Activated CD8-positive, alpha-beta memory T cell treated with anti-CD3 and anti-CD28 coated beads, Interleukin-2, amount 50 U/mL, for 48 hours (primary cell): ENCODE data around the gene CDKN2B.
"Not testable (repeated sequence)": the region's sequence is repeated elsewhere in the genome, so short reads cannot be mapped to it uniquely, and the experiment has no call there.

Experiments used
- DNase-seq: peaks from one replicate; pipeline ENCODE4 v3.0.0-alpha.2; 2020

The CDKN2B gene, protein sequence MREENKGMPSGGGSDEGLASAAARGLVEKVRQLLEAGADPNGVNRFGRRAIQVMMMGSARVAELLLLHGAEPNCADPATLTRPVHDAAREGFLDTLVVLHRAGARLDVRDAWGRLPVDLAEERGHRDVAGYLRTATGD

DNA sequence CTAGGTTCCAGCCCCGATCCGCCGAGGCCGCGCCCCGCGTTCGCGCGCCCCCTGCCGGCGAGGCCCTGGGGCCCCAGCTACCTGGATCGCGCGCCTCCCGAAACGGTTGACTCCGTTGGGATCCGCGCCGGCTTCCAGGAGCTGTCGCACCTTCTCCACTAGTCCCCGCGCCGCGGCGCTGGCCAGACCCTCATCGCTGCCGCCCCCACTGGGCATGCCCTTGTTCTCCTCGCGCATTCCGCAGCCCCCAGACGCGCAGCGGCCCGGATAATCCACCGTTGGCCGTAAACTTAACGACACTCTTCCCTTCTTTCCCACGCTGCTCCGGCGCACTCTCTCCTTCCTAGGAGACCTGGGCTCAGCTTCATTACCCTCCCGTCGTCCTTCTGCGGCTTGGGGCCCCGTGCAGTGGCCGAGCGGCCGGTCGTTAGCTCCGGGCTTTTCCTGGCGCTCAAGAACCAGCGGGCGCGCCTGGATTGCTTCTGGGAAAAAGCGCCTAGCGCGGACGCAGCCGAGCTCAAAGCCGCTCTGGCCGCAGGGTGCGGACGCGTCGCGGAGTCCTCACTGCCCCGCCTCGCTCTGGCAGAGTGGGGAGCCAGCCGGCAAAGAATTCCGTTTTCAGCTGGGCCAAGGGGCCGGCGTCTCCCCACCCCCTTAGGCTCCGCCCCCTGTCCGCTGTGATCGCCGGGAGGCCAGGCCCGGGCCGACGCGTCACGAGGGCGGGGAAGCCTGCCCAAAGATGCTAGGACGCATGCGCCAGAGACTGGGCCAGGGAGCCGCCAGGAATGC lies at the start of gene CDKN2B:
Gene CDKN2B (minus strand): TSS at position 589 of the 789 bp plus-strand sequence. CDS start 352 bp downstream, at position 237.
- DNase-seq, result peak; percentile 91

DNA sequence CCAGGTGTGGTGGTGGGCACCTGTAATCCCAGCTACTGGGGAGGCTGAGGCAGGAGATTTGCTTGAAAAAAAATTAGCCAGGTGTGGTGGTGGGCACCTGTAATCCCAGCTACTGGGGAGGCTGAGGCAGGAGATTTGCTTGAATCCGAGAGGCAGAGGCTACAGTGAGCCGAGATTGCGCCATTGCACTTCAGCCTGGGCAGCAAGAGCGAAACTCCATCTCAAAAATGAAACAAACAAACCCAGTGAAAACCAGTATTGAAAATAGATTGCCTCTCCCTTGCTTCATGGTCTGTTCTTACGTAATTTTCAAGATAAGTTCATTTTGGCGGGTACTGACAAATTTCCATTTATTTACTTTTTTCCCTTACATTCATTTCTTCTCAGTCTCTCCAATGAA lies 48.9 kb upstream of the CDKN2B start:
- not testable (repeated sequence) for DNase-seq

DNA sequence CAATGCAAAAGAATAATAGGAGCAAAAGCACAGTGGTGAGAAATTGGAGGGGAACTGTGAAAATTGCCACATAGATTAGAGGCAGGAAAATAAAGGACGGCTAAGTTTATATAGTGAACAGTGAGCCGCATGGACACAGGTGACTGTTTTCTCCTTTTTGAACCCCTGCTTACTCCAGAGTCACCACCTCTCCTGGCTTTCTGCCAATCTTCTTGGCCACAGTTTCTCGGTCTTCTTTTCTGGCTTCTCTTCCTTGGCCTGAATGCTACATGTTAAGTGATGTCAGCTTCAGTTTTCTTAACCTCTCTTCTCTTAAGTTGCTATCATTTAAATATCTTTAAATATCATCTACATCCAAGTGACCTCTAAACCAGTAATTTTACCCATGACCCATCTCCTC lies 47.3 kb upstream of the CDKN2B start:
- no peak for DNase-seq

DNA sequence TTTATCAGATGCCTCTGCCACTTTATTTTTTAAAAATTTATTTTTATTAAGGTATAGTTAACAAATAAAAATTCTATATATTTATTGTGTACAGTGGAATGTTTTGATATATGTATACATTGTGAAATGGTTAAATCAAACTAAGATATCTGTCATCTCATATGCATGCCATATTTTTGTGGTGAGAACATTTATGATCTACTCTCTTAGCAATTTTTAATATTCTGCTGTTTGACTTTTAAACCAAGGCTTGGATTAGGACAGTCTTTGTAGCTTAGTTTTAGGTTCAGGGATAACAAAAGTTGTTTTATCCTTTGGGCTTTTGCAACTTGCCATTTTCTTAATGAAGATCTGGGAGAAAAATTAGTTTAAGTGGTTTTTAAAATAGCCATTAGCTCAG lies 46.0 kb upstream of the CDKN2B start:
- no peak for DNase-seq

DNA sequence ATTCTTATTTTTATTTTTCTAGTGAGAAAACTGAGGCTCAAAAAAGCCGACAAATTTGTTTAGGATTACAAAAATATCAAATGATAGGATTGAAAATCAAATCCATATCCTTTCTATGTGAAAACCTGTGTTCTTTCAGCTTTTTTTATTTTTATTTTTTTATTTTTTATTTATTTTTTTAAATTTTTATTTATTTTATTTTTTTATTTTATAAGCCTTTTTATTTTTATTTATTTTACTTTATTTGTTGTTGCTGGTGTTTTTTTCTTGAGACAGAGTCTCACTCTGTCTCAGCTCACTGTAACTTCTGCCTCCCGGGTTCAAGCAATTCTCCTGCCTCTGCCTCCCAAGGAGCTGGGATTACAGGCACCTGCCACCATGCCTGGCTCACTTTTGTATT lies 45.4 kb upstream of the CDKN2B start:
- no peak for DNase-seq

DNA sequence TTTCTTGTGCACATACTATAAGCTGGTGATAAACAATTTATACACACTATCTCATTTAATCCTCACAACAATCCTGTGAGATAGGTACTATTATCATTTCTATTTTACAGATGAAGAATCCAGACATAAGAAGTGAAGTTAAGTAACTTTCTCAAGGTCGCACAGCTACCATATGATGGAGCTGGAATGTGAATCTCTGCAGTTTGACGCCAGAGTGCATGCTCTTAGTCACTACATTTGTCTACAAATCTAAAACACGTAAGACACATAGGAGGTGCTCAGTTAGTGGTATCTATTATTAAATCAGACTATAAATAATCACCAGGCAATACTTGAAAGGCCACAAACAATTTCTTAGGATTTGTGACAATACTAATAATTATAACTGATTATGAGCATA lies 45.0 kb upstream of the CDKN2B start:
- DNase-seq, result no peak

DNA sequence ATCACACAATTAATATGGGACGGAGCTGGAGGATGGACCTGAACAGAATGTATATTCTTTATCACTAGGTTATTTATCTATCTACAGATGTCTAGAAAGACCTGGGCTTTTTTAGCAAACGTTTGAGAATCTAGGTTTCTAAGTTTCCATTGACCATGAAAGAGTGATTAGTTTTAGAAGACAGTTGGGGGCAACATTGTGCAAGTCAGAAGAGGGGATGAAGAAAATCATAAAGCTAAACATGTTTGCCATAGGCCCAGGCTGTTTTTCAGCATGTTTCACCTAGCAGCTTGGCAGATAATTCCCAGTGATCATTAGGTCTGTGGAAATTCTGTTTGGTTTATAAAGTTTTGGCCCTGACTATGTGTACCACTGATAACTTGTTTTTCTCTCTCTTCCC lies 44.1 kb upstream of the CDKN2B start:
- no peak for DNase-seq

DNA sequence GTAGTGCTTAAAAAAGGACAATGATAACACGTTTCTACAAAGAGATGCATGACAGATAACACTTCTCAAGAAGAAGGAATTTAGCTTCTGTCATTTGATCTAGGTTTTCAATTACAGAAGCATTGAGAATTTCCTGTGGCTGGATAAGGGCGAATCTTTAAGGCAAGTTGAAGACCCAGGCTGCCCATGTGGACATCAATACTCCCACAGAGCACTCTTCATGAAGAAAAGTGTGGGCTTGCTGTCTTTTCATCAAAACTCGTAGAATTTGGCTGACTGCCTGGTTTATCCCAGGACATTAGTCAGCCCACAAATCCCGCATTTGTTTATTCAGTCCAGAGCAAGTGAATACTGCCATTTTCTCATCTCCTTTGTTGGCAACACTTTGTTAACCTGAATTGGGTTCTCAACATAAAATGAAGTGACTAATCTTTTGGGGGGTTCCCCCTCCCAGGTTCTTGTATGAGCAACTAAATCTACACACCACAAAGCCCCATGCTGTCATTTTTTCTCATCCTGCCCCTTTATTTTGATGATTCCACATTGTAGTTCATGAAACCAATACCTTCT lies 43.4 kb upstream of the CDKN2B start:
- DNase-seq, result no peak

DNA sequence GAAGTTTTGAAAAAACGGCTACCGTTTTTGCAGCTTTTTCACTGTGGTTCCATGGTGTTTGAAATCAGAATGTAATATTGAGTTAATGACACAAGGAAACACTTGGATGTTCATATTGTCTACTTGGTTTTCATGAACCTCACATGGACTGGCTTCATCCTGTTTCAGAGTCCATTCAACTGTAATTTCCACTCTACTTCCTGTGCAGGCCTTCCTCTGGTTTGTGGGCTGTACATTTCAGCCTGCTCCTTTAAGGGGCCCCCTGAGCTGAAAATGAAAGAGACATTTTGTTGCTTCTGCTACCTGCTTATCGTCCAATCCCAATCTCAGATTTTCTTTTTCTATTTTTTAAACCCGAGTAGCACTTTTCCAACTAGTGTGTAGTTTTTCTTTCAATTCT lies 41.8 kb upstream of the CDKN2B start:
- no peak for DNase-seq

DNA sequence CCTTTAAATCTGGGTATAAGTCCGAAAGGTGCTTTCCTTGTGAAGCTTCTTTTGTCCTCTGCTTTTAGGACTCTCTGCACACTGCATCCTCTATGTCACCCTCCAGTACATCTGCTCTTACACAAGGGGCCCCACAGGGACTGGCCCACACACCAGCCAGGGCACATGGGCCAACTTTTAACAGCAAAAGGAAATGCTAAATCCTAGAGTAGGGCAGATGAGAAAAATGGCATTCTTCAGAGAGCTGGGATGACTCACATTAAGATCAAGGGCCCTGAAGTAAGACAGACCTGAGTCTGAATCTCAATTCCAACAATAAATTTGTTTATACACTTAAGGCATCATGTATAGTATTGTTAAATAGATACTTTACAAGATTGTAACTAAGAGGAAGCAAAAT lies 40.3 kb upstream of the CDKN2B start:
- DNase-seq, result no peak

DNA sequence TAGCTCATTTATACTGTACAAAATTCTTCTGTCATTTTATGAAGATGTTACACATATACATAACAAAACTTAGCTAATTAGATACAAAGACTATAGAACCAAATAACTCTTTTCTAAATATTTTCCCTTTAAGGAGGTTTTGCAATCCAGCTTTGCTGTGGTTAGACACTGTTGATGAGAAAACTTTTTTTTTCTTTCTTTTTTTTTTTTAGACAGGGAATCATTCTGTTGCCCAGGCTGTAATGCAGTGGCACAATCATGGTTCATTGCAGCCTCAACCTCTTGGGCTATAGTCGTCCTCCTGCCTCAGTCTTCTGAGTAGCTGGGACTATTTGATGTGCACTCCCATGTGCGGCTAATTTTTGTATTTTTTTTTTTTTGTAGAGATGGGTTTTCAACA lies 38.5 kb upstream of the CDKN2B start:
- no peak for DNase-seq

DNA sequence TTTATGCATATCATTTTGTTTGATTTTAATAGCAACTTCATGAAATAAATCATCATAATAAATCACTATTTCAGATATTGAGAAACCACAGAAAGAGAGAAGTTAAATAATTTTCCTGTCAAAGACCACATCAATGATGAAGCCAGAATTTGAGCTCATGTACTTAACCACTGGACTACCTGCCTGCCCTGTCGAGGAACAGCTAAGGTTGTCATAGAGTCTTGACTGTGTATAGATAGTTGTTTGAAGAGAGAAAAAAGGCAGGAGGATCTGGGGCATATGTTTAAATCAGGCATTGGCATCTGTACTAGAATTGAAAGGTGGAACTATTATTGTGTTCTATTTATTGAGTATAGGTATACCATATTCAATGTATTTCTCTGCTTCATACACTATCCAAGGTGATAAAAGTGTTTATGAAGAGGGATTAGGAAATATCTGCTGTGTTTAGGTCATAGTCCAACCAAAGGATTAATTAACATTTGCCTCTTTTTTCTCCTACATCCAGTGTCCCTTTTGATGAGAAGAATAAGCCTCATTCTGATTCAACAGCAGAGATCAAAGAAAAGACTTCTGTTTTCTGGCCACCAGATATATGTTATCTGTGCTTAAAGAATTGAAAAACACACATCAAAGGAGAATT lies 37.3 kb upstream of the CDKN2B start:
- DNase-seq, result no peak

DNA sequence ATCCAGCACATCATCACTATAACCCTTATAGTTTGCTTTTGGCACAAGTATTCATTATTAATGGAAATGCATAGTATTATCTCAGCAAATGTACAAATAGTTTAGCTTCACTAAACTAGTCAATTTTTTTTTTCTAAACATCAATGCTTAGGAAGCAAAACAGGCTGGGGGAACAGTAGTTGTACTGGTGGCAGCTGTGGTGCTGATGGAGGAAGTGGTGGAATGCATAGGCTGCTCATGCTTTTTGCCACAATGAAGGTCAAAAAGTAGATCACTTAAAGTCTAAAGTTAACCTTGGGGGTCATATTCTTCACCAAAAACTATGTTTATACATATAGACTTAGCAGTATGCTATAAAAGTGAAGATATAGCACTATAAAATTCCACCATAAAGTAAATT lies 36.3 kb upstream of the CDKN2B start:
- DNase-seq, result no peak

DNA sequence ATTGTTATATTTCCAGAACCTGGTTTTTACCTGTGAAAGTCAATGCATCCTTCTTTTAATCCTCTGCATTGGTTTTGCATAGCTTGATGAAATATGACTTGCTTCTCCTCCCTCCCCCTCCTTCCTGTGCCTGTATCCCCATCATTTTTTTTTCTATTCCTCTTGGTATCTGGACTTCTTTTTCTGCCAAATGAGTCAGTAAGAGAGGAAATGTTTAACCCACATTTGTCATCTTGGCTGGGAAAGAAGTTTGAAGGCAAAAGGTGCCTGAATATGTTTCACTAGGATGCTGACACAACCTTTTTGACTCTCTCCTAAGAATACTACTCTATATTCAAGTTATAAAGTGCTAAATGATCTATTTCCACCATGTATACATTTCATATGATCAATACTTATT lies 35.5 kb upstream of the CDKN2B start:
- no peak for DNase-seq

DNA sequence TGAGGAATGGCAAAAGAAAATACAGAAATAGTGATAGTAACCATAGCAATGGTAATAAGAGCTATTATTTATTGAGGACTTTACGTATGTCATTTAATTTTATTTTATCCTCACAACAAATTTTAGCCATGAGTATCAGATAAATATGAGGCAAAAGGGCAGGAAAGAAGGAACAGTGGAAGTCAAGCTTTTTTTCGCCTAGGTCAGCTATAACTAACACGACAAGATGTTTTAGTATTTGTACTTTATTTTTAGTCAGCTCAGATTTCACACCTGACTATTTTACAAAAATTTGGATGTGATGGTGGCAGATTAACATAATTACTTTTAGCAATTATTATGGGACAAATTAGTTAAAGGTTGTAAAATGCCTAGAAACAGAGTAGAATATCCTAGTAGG lies 34.8 kb upstream of the CDKN2B start:
- no peak for DNase-seq

DNA sequence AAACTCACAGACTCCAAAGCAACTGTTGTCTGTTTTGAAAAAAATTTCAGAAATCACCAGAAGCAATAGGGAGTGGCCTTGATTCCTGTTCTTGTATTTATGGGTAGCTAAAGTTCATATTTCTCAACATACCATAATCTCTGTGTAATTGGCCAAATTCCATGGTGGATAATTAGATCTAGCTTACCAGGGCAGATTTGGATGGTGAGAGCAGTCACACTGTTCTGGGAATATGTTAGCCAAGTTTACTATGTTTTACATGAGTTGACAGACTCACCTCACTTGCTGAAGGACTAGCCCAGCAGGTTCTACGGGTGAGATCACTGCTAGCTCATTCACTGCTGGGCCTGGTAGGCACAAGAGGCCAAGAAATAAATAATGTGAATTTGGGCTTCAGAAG lies 32.7 kb upstream of the CDKN2B start:
- DNase-seq, result no peak

DNA sequence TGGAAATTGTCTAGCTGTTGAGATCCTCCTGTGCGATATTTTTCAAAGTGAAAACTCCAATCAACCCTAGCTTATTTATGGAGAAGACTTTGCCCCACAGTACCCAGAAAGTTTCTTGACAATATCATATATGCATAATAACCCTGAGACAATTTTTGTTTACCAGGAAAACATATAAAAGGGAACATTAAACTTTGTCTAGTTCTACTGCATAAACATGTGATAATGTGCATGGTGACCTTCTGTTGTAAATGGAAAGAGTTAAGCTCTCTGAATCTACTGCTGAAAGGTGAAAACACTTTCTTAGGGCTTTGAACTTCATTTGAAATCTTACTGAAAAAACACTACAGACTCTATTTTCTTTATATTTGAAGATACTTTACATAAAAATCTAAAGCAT lies 32.2 kb upstream of the CDKN2B start:
- no peak for DNase-seq

DNA sequence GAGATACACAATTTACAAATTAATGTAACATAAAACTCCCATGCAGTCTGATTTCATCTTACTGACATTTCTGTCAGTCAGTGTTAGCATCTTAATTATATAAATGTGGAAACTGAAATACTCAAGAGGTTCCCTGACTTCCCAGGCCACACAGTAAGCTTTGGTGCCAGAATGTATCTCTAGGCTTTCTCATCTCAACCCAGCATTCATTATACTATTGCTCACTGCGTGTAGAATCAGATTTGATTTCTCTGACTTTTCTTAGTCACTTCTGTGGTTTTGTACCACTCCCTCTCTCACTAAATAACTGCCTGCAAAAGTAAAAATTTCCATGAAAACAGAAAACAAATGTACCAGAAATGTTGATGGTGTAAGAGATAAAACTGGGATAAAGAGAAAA lies 31.7 kb upstream of the CDKN2B start:
- no peak for DNase-seq

DNA sequence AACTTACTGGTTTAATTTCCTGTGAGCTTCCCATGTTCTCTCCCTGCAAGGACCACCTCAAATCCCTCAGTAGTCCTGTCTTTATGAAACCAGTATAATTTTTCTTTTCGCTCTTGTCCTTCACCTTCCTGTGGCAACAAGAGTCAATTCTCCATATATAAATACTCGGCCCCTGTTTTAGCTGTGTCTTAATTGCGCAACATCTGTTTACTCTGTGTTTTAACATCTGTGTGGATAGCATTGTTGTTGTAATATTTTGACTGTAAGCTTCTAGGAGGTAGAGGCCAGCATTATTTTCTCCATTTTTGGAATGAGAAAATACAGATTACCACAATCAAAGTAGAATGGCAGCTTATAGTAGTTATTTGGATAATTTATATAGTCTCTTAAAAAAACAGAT lies 30.2 kb upstream of the CDKN2B start:
- DNase-seq, result no peak

DNA sequence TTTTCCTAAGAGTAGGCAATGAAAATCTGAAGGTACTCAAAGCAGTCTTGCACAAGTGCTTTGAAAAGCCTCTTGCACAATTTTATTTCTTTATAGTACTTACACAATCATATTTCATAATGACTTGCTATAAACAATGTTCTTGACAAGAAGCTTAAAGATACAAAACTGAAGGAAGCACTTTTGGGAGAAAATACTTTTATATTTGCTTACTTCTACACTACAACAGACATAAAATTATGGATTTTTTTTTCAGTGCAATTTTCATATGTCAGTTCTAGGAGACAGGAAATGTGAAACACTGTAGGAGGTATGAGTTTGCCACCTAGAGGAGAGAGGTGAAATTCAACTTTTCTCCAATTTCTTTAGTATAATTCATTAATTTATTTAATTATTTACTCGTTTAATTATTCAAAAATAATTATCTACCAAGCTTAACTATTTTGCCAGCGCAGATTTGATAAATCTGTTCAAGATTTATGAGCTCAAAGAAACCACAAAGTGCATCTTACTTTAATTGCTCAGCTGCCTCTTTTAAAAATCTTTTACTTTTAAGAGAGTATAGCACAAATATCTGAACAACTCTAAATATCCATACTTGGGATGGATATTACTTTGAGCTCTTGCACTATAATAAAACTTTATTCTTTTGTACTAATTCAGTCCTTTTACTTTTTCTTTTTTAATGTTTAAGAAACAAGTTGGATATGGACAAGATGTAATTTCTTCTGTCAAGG lies 29.0 kb upstream of the CDKN2B start:
- no peak for DNase-seq

DNA sequence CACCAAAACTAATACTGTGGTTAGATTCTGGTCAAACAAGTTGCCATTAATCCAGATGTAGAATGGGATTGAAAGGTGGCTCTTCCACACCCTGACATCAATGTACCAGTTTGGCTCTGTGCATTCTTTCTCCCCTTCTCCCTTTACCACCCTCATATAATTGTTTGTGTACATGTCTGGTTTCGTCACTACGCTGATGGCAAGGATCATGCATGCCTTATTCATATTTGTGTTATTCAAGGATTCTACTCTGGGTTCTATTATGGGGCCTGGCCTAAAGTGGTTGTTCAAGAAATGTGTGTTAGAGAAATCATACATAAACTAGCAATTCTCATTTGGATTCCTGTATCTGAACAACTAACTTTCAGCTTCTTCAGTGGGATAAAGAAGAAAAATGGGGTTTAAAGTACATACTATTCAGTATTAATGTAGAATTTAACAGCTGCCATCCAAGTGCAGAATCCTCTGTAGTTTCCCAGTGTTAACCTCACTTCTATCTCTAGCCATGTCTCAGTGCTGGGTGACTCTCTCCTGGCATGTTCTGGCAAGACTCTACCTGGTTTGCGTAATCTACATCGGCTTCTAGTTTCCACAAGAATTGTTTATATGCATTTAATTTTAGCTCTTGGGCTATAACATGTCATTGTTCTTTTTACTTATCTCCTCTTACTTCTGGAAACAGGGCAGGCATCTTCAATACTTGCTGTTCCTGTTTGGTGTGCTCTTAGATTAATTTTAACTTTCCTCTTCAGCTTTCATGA lies 27.9 kb upstream of the CDKN2B start:
- DNase-seq, result no peak

DNA sequence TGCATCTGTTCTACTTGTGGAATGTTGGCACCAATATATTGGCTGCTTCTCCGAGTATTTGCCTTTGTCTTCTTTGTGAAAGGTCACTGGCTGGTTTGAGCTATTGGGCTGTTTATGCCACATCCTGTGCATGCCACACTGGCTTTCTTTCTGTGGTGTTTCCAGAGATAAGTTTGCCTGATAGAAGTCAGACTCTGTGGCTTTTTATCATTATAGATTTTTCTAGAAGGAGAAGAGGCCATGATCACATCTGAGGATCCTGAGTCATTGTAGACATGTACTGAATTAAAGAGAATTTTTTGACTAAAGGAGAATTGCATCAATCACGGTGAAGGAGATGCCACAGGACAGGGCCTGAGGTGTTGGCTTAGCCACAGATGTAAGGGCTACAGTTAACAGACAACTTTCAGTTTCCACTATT lies 26.5 kb upstream of the CDKN2B start:
- DNase-seq, result no peak
